ENCODE results near the gene NNT. TPM values are rescaled to one million over a fixed set of nuclear protein-coding genes. Genes with fewer than 3 reads are reported as not detected.

NNT gene
- total and polyA plus RNA-seq, 10 donors = 9.7 to 70.9 (median 52.9) TPM

DNA sequence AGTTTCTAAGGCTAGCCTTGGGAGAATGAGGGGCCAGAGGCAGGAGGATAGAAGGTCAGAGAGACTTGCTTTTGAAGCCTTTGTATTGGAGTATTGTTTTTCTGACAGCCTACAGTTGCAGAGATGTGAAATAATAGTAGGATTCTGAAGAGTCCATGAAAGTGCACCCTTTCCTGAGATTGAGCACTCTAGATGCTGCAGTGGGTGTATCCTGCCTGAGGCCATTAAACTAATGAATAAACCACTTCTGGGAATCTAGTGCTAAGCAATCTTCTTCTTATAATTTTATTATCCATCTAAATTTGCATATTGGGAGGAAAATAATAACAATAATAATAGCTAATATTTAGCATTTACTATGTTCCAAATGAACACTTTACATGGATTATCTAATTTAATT lies 19.3 kb upstream of the NNT start:
- Histone ChIP-seq H3K27me3 (replicated peaks in 1 of 7) (no peaks in the 10 kb centered on the region), H3K27ac (no peak overlapping the region), H3K36me3 (peaks cover 0 to 25% (median 0%) of the 10 kb centered on the region in 6 donors), H3K4me3 (no peak overlapping the region), H3K9me3 (no peaks in the 10 kb centered on the region), H3K4me1 (no peaks in the 10 kb centered on the region)
- DNase-seq = no peak
- intact Hi-C loops (cut with DNase I; ENCODE audit: low total_unique reads) = no loop called here
- TF ChIP-seq CTCF (IDR thresholded peaks at IDR 0.05 in 8 of 11, conservative IDR thresholded peaks at IDR 0.05 in 3 of 11) (no peak), POLR2AphosphoS5 (IDR thresholded peaks at IDR 0.05) (no peak), POLR2A (IDR thresholded peaks at IDR 0.05) (no peak)

- H3K9me3 ChIP-seq = no peaks in the 10 kb centered on the region
- no peak for TF ChIP-seq CTCF (IDR thresholded peaks at IDR 0.05 in 8 of 11, conservative IDR thresholded peaks at IDR 0.05 in 3 of 11)
- no peak for TF ChIP-seq POLR2A (IDR thresholded peaks at IDR 0.05)
- TF ChIP-seq POLR2AphosphoS5 (IDR thresholded peaks at IDR 0.05) = no peak
- WGBS, 5 donors = 87 to 92% (median 89%) methylated on average over 1 of the region's 1 CpG
- no peak overlapping the region for H3K27ac ChIP-seq
- intact Hi-C loops (cut with DNase I; ENCODE audit: low total_unique reads) = no loop called here
- H3K36me3 ChIP-seq = peaks cover 0 to 25% (median 0%) of the 10 kb centered on the region in 6 donors
- no peaks in the 10 kb centered on the region for H3K4me1 ChIP-seq
- H3K27me3 ChIP-seq (replicated peaks in 1 of 7) = no peaks in the 10 kb centered on the region
- H3K4me3 ChIP-seq = no peak overlapping the region
- DNase-seq = no peak
Observed at GRCh38 chr5:43584166-43584699, 18.7 kb upstream of the NNT start.

- peaks cover 0 to 5% (median 0%) of the 10 kb centered on the region in 6 donors for H3K36me3 ChIP-seq
- TF ChIP-seq POLR2AphosphoS5 (IDR thresholded peaks at IDR 0.05) (no peak), POLR2A (IDR thresholded peaks at IDR 0.05) (no peak), CTCF (IDR thresholded peaks at IDR 0.05 in 8 of 11, conservative IDR thresholded peaks at IDR 0.05 in 3 of 11) (no peak)
- no peaks in the 10 kb centered on the region for H3K27me3 ChIP-seq (replicated peaks in 1 of 7)
- WGBS, 5 donors = 0 to 53% (median 33%) methylated on average over 1 of the region's 1 CpG
- DNase-seq = no peak
- no peaks in the 10 kb centered on the region for H3K9me3 ChIP-seq
- H3K4me3 ChIP-seq = no peak overlapping the region
- H3K4me1 ChIP-seq = no peaks in the 10 kb centered on the region
- H3K27ac ChIP-seq = no peak overlapping the region
- intact Hi-C loops (cut with DNase I; ENCODE audit: low total_unique reads) = no loop called here
Observed at GRCh38 chr5:43588842-43589241, 14.1 kb upstream of the NNT start.

DNA sequence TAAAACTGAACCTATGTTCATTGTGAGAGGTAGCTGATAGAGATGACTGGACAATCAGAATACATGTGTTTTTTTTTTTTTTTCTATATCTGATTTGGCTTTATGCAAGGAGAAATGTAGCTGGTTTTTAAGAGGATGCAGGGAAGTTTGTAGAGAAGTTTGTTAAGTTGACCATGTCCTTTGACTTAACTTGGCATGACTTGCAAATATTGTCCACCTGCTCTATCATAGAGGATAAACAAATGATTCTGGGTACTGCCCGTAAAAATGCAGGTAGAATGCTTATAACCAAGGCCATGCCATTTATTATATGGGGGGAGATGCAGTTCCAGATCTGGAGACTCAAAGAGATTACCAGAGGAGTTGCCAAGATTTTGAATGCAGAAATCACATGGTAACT lies 13.7 kb upstream of the NNT start:
- Histone ChIP-seq H3K4me3 (no peak overlapping the region), H3K27ac (no peak overlapping the region), H3K36me3 (peaks cover 0 to 5% (median 0%) of the 10 kb centered on the region in 6 donors), H3K9me3 (no peaks in the 10 kb centered on the region), H3K27me3 (replicated peaks in 1 of 7) (no peaks in the 10 kb centered on the region), H3K4me1 (no peaks in the 10 kb centered on the region)
- WGBS, 5 donors = 97 to 100% (median 98%) methylated on average over 1 of the region's 1 CpG
- no peak for DNase-seq
- intact Hi-C loops (cut with DNase I; ENCODE audit: low total_unique reads) = no loop called here
- TF ChIP-seq POLR2AphosphoS5 (IDR thresholded peaks at IDR 0.05) (no peak), CTCF (IDR thresholded peaks at IDR 0.05 in 8 of 11, conservative IDR thresholded peaks at IDR 0.05 in 3 of 11) (no peak), POLR2A (IDR thresholded peaks at IDR 0.05) (no peak)

All from spleen (tissue), 11 donors.